ENCODE measurements around the gene FADS1.

- TF ChIP-seq, protein P1, sequence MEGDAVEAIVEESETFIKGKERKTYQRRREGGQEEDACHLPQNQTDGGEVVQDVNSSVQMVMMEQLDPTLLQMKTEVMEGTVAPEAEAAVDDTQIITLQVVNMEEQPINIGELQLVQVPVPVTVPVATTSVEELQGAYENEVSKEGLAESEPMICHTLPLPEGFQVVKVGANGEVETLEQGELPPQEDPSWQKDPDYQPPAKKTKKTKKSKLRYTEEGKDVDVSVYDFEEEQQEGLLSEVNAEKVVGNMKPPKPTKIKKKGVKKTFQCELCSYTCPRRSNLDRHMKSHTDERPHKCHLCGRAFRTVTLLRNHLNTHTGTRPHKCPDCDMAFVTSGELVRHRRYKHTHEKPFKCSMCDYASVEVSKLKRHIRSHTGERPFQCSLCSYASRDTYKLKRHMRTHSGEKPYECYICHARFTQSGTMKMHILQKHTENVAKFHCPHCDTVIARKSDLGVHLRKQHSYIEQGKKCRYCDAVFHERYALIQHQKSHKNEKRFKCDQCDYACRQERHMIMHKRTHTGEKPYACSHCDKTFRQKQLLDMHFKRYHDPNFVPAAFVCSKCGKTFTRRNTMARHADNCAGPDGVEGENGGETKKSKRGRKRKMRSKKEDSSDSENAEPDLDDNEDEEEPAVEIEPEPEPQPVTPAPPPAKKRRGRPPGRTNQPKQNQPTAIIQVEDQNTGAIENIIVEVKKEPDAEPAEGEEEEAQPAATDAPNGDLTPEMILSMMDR (IDR thresholded peaks at IDR 0.05): peak in 2 of 12 donors; percentile 8 to 10
- peak in 1 of 2 donors; percentile 62 for TF ChIP-seq POLR2A (IDR thresholded peaks at IDR 0.05)
These were observed 24.3 kb downstream of the FADS1 start, which contains the start of the genes FEN1 and TMEM258 for GRCh38 chr11:61792310-61793082.
